ENCODE data around the gene FOXJ1.

- TF ChIP-seq GATA3 (IDR thresholded peaks at IDR 0.05; ENCODE audit: low read depth, low read length) (no peak), GATA2 (IDR thresholded peaks at IDR 0.05; ENCODE audit: low read depth, low read length) (no peak)
These were observed 6.4 kb upstream of the FOXJ1 start for GRCh38 chr17:76147211-76148014.

Data from SH-SY5Y (cell line).